ENCODE measurements around the gene ZC3H6. TPM values are rescaled to one million over a fixed set of nuclear protein-coding genes. Genes with fewer than 3 reads are reported as not detected.

Gene ZC3H6
- total RNA-seq, 2 experiments from 2014 or later: 18.0 to 21.4 TPM

DNA sequence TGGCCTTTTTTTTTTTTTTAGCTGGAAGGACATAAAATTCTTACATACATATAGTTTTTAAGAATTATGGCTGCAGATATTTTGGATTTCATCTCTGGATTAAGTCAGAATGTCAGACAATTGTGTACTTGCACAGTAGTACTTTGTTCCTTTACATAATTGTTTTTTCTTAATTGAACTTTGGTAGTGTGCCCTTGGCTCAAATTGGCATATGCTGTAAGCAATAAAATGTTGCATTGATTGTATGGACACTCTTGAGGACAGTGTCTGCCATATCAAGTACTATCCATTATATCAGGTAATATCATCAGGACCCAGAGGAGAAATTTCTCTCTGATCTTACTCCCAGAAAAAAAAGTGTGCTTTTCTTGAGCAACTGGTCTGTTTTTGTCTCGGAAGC, 15.3 kb downstream of the ZC3H6 start:
- CTCF ChIA-PET: no interaction called here
- intact Hi-C loops (cut with DNase I, micrococcal nuclease): no loop called here
- H3K9me3 ChIP-seq (ENCODE audit: control insufficient read depth in 1 of 2, insufficient read depth in 1 of 2, low read length in 2 of 2): no peaks in the 10 kb centered on the region
- no peaks in the 10 kb centered on the region for H3K27me3 ChIP-seq (ENCODE audit: control insufficient read depth in 1 of 2, insufficient read depth in 2 of 2, low read length in 2 of 2)
- no peak overlapping the region for H3K4me3 ChIP-seq (ENCODE audit: low read length)
- Mint-ChIP-seq H3K27me3 (no peaks in the 10 kb centered on the region), H3K27ac (no peak overlapping the region), H3K4me3 (no peak overlapping the region), H3K4me1 (ENCODE audit: low read depth) (peaks cover 23% of the 10 kb centered on the region), H3K36me3 (ENCODE audit: low read depth) (no peaks in the 10 kb centered on the region), H3K9me3 (no peaks in the 10 kb centered on the region)
- H3K4me1 ChIP-seq (ENCODE audit: insufficient read depth, low read length): no peaks in the 10 kb centered on the region
- DNase-seq (no peak), ATAC-seq (ENCODE audit: poor library complexity) (no peak)
- no peaks in the 10 kb centered on the region for H3K36me3 ChIP-seq (ENCODE audit: insufficient read depth, low read length)
- POLR2A ChIA-PET: no interaction called here
- H3K27ac ChIP-seq (ENCODE audit: low read depth in 1 of 2, low read length in 2 of 2): no peak overlapping the region
- TF ChIP-seq, protein P1, sequence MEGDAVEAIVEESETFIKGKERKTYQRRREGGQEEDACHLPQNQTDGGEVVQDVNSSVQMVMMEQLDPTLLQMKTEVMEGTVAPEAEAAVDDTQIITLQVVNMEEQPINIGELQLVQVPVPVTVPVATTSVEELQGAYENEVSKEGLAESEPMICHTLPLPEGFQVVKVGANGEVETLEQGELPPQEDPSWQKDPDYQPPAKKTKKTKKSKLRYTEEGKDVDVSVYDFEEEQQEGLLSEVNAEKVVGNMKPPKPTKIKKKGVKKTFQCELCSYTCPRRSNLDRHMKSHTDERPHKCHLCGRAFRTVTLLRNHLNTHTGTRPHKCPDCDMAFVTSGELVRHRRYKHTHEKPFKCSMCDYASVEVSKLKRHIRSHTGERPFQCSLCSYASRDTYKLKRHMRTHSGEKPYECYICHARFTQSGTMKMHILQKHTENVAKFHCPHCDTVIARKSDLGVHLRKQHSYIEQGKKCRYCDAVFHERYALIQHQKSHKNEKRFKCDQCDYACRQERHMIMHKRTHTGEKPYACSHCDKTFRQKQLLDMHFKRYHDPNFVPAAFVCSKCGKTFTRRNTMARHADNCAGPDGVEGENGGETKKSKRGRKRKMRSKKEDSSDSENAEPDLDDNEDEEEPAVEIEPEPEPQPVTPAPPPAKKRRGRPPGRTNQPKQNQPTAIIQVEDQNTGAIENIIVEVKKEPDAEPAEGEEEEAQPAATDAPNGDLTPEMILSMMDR (IDR thresholded peaks at IDR 0.05): no peak

DNA sequence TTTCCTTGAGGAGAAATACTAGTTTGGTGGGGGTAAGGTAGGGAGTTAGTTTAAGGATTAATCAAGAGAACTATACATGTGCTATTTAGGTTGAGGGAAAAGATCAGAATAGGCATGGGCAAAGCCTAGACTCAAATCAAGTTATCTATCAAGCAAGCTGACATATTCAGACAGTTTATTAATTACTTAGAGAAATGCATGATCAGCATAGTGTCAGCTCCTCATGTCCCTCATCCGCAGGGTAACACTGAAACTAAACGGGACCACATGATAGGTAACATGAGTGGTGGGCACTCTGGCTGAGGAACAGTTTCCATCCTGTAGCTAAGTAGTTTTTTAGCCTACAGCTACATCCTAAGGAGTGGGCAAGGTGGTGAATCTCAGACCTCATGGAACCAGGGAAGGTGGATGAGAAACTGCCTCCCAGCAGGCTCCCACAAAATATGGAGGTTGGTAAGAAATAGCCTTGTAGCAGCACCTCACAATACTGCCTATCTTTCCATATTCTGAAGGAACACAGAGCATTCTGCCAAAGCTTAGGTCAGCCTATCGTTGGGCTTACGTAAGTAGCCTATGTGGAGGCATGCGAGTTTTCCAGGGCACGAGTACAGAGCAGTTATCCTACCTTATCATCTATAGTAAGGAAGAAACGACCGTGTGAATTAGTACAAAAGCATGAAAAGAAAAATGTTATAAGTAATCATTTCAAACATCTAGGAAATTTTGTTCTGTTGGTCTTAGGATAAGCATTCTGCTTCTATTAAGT, 18.4 kb downstream of the ZC3H6 start:
- Mint-ChIP-seq H3K4me1 (ENCODE audit: low read depth) (peaks cover 19% of the 10 kb centered on the region), H3K4me3 (no peak overlapping the region), H3K36me3 (ENCODE audit: low read depth) (no peaks in the 10 kb centered on the region), H3K27me3 (no peaks in the 10 kb centered on the region), H3K9me3 (no peaks in the 10 kb centered on the region), H3K27ac (no peak overlapping the region)
- Histone ChIP-seq H3K9me3 (ENCODE audit: control insufficient read depth in 1 of 2, insufficient read depth in 1 of 2, low read length in 2 of 2) (no peaks in the 10 kb centered on the region), H3K27me3 (ENCODE audit: control insufficient read depth in 1 of 2, insufficient read depth in 2 of 2, low read length in 2 of 2) (no peaks in the 10 kb centered on the region), H3K4me3 (ENCODE audit: low read length) (no peak overlapping the region), H3K4me1 (ENCODE audit: insufficient read depth, low read length) (no peaks in the 10 kb centered on the region), H3K27ac (ENCODE audit: low read depth in 1 of 2, low read length in 2 of 2) (no peak overlapping the region), H3K36me3 (ENCODE audit: insufficient read depth, low read length) (no peaks in the 10 kb centered on the region)
- DNase-seq (no peak), ATAC-seq (ENCODE audit: poor library complexity) (no peak)
- TF ChIP-seq, protein P1 (IDR thresholded peaks at IDR 0.05): no peak
- POLR2A ChIA-PET: interaction anchor here (0.6 to 1.6 kb wide), 3 partner anchors 16 to 54 kb away, joined by 3 to 4 read pairs (median 3); partner anchors contain the start of gene ZC3H8
- CTCF ChIA-PET: interaction anchor here (0.9 to 1.0 kb wide), 2 partner anchors 16 to 25 kb away, joined by 3 read pairs; no protein-coding TSS in a partner anchor
- intact Hi-C loops (cut with DNase I, micrococcal nuclease): no loop called here

DNA sequence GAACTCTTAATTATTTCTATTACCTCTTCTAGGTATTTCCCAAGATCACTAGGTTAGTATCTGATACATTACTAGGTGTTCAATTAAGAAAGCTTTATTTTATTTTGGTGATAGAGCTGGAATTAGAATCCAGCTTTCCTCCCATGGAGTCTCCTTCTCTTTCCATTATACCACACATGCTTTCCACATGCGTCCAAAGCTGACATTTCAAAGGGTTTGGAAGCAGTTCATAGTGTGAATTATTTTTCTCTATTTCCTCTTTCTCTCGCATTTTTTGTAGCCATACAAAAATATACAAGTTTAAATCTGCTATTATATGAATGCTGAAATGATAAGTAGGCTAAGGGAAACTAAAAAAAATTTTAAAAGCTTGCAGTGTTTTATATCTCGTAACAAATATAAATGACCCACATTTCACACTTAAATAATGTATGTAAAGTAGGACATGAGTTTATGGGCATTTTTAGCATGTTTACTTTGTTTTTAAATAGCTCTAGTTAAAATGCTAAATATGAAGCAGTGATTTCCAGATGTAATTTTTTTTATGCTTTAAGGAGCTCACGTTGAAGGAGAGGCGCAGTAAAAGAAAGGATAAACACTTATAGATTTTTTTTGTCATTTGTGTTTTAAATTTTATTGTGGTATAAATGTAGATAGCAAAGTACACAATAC, 20.1 kb downstream of the ZC3H6 start:
- POLR2A ChIA-PET: interaction anchor here (0.7 to 0.8 kb wide), 2 partner anchors 18 to 21 kb away, joined by 3 read pairs; no protein-coding TSS in a partner anchor
- TF ChIP-seq, protein P1 (IDR thresholded peaks at IDR 0.05): no peak
- no peaks in the 10 kb centered on the region for H3K9me3 Mint-ChIP-seq
- no peak overlapping the region for H3K27ac ChIP-seq (ENCODE audit: low read depth in 1 of 2, low read length in 2 of 2)
- ATAC-seq (ENCODE audit: poor library complexity): no peak
- no peaks in the 10 kb centered on the region for H3K27me3 ChIP-seq (ENCODE audit: control insufficient read depth in 1 of 2, insufficient read depth in 2 of 2, low read length in 2 of 2)
- no peak for DNase-seq
- H3K36me3 ChIP-seq (ENCODE audit: insufficient read depth, low read length): peaks cover 5% of the 10 kb centered on the region
- no peak overlapping the region for H3K4me3 ChIP-seq (ENCODE audit: low read length)
- no peaks in the 10 kb centered on the region for H3K4me1 ChIP-seq (ENCODE audit: insufficient read depth, low read length)
- no peak overlapping the region for H3K4me3 Mint-ChIP-seq
- CTCF ChIA-PET: interaction anchor here (1.0 to 1.2 kb wide), 2 partner anchors 11 to 36 kb away, joined by 3 to 4 read pairs; no protein-coding TSS in a partner anchor
- intact Hi-C loops (cut with DNase I, micrococcal nuclease): no loop called here
- H3K36me3 Mint-ChIP-seq (ENCODE audit: low read depth): peaks cover 10% of the 10 kb centered on the region
- no peaks in the 10 kb centered on the region for H3K9me3 ChIP-seq (ENCODE audit: control insufficient read depth in 1 of 2, insufficient read depth in 1 of 2, low read length in 2 of 2)
- H3K27me3 Mint-ChIP-seq: no peaks in the 10 kb centered on the region
- H3K4me1 Mint-ChIP-seq (ENCODE audit: low read depth): peaks cover 19% of the 10 kb centered on the region
- no peak overlapping the region for H3K27ac Mint-ChIP-seq
